DMS153 treated with DMSO at 0.1 percent for 48 hours (cell line): ENCODE results near the gene RTN4R.
"Not testable (repeated sequence)": the region's sequence is repeated elsewhere in the genome, so short reads cannot be mapped to it uniquely, and the experiment has no call there.

ENCODE experiments used
- DNase-seq: peaks from one replicate; lab custom pipeline; 2025; ENCODE audit not compliant: unreplicated experiment; lab: John Stamatoyannopoulos, UW

The RTN4R gene

GRCh38 chr22:20305894-20306645, 38.0 kb upstream of the RTN4R start:
- DNase-seq: no peak

- not testable (repeated sequence) for DNase-seq
These were observed 37.2 kb upstream of the RTN4R start for GRCh38 chr22:20305230-20305893.

- no peak for DNase-seq
These were observed 36.5 kb upstream of the RTN4R start for GRCh38 chr22:20304646-20305045.

- not testable (repeated sequence) for DNase-seq
These were observed 35.1 kb upstream of the RTN4R start for GRCh38 chr22:20303229-20303534.

GRCh38 chr22:20302438-20303228, 34.5 kb upstream of the RTN4R start:
- DNase-seq: no peak

- DNase-seq: no peak
These were observed 31.6 kb upstream of the RTN4R start for GRCh38 chr22:20299746-20300136.

GRCh38 chr22:20298803-20299745, 31.0 kb upstream of the RTN4R start:
- peak; percentile 69 for DNase-seq

- no peak for DNase-seq
These were observed 30.1 kb upstream of the RTN4R start for GRCh38 chr22:20298110-20298802.

- DNase-seq: no peak
These were observed 29.4 kb upstream of the RTN4R start for GRCh38 chr22:20297414-20298109.

GRCh38 chr22:20296598-20296997, 28.5 kb upstream of the RTN4R start:
- no peak for DNase-seq

- no peak for DNase-seq
These were observed 27.3 kb upstream of the RTN4R start for GRCh38 chr22:20295262-20296064.

GRCh38 chr22:20292673-20293232, 24.6 kb upstream of the RTN4R start:
- no peak for DNase-seq

- no peak for DNase-seq
These were observed 24.0 kb upstream of the RTN4R start for GRCh38 chr22:20292108-20292507.

- DNase-seq: no peak
These were observed 23.5 kb upstream of the RTN4R start for GRCh38 chr22:20291604-20292063.

- DNase-seq: no peak
These were observed 23.1 kb upstream of the RTN4R start for GRCh38 chr22:20291249-20291586.

GRCh38 chr22:20290578-20291248, 22.6 kb upstream of the RTN4R start:
- no peak for DNase-seq

GRCh38 chr22:20290045-20290392, 21.9 kb upstream of the RTN4R start:
- DNase-seq: no peak
